ENCODE data around the gene GAS6.

The GAS6 gene

GRCh38 chr13:113770937-113771336, 92.9 kb downstream of the GAS6 start:
- DNase-seq (ENCODE audit: low read depth in 3 of 3): no peak
